Osteoblast (primary cell): ENCODE measurements around the gene THRA. TPM values are rescaled to one million over a fixed set of nuclear protein-coding genes. Genes with fewer than 3 reads are reported as not detected.

Source experiments
- DNase-seq: peaks from one replicate; pipeline ENCODE4 v3.0.0; 2011; ENCODE audit warnings: low spot score, mixed read lengths; ENCODE audit not compliant: insufficient read length; ENCODE audit errors: missing footprints
- H2AFZ ChIP-seq: 2 replicates; pipeline ENCODE4 v1.6.0; 2011; ENCODE audit warnings: mild to moderate bottlenecking, low read length
- H3K27ac ChIP-seq: 2 replicates; pipeline ENCODE4 v1.5.1; 2011; ENCODE audit warnings: mild to moderate bottlenecking, low read depth, low read length, moderate library complexity
- H3K27me3 ChIP-seq: 2 replicates; pipeline ENCODE4 v1.6.0; 2012; ENCODE audit warnings: mild to moderate bottlenecking, control low read depth, inconsistent platforms, low read length, moderate library complexity; ENCODE audit not compliant: insufficient read depth
- H3K36me3 ChIP-seq: 2 replicates; pipeline ENCODE4 v1.5.1; 2011; ENCODE audit warnings: mild to moderate bottlenecking, low read length, control low read depth, moderate library complexity; ENCODE audit not compliant: insufficient read depth
- H3K4me1 ChIP-seq: 2 replicates; pipeline ENCODE4 v1.5.1; 2011; ENCODE audit warnings: mild to moderate bottlenecking, low read length, control low read depth, moderate library complexity; ENCODE audit not compliant: insufficient read depth
- H3K4me2 ChIP-seq: 2 replicates; pipeline ENCODE4 v1.6.0; 2011; ENCODE audit warnings: mild to moderate bottlenecking, low read length; ENCODE audit not compliant: insufficient read depth
- H3K4me3 ChIP-seq: fragments of 200-600 bp; sonication (generic); 3 replicates; pipeline ENCODE4 v1.5.1; 2012; ENCODE audit warnings: mild to moderate bottlenecking, low read length, inconsistent platforms; ENCODE audit not compliant: insufficient read depth
- H3K79me2 ChIP-seq: 2 replicates; pipeline ENCODE4 v1.6.0; 2012; ENCODE audit warnings: mild to moderate bottlenecking, low read length, control low read depth, inconsistent platforms; ENCODE audit not compliant: insufficient read depth
- H3K9me3 ChIP-seq: 2 replicates; pipeline ENCODE4 v1.5.1; 2011; ENCODE audit warnings: low read depth, low read length, control low read depth
- H4K20me1 ChIP-seq: 2 replicates; pipeline ENCODE4 v1.6.0; 2012; ENCODE audit warnings: mild to moderate bottlenecking, low read length, control low read depth; ENCODE audit not compliant: insufficient read depth
- CTCF ChIP-seq: IDR thresholded peaks from 2 replicates; pipeline ENCODE4 v1.5.1; 2011; ENCODE audit warnings: mild to moderate bottlenecking, low read depth, low read length, moderate library complexity; ENCODE audit errors: extremely low read depth
- total RNA-seq: library from RNA; depleted of rRNA; stranded (reverse); fragments of >200 nt; gene quantifications from 2 replicates; pipeline ENCODE4 v1.2.3, GENCODE V29; 2012

THRA gene
- total RNA-seq, 1 donor = 33.3 TPM

DNA sequence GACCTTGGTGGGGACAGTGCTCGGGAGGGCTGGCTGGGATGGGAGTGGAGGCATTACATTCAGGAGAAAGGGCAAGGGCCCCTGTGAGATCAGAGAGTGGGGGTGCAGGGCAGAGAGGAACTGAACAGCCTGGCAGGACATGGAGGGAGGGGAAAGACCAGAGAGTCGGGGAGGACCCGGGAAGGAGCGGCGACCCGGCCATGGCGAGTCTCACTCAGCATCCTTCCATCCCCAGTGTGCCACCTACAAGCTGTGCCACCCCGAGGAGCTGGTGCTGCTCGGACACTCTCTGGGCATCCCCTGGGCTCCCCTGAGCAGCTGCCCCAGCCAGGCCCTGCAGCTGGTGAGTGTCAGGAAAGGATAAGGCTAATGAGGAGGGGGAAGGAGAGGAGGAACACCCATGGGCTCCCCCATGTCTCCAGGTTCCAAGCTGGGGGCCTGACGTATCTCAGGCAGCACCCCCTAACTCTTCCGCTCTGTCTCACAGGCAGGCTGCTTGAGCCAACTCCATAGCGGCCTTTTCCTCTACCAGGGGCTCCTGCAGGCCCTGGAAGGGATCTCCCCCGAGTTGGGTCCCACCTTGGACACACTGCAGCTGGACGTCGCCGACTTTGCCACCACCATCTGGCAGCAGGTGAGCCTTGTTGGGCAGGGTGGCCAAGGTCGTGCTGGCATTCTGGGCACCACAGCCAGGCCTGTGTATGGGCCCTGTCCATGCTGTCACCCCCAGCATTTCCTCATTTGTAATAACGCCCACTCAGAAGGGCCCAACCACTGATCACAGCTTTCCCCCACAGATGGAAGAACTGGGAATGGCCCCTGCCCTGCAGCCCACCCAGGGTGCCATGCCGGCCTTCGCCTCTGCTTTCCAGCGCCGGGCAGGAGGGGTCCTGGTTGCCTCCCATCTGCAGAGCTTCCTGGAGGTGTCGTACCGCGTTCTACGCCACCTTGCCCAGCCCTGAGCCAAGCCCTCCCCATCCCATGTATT, 46.5 kb upstream of the THRA start:
- peaks cover 11% of the 10 kb centered on the region for H3K36me3 ChIP-seq
- no peak for TF ChIP-seq CTCF

DNA sequence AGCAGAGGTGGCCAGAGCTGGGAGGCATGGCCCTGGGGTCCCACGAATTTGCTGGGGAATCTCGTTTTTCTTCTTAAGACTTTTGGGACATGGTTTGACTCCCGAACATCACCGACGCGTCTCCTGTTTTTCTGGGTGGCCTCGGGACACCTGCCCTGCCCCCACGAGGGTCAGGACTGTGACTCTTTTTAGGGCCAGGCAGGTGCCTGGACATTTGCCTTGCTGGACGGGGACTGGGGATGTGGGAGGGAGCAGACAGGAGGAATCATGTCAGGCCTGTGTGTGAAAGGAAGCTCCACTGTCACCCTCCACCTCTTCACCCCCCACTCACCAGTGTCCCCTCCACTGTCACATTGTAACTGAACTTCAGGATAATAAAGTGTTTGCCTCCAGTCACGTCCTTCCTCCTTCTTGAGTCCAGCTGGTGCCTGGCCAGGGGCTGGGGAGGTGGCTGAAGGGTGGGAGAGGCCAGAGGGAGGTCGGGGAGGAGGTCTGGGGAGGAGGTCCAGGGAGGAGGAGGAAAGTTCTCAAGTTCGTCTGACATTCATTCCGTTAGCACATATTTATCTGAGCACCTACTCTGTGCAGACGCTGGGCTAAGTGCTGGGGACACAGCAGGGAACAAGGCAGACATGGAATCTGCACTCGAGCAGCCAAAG, 45.2 kb upstream of the THRA start:
- Histone ChIP-seq H3K79me2 (no peaks in the 10 kb centered on the region), H3K4me2 (no peak overlapping the region), H2AFZ (no peak overlapping the region), H3K36me3 (peaks cover 11% of the 10 kb centered on the region), H3K4me1 (peaks cover 22% of the 10 kb centered on the region), H4K20me1 (no peaks in the 10 kb centered on the region), H3K9me3 (no peaks in the 10 kb centered on the region), H3K4me3 (no peak overlapping the region), H3K27ac (no peak overlapping the region), H3K27me3 (no peaks in the 10 kb centered on the region)
- peak; percentile 23 for DNase-seq
- TF ChIP-seq CTCF = no peak

More for the DNA sequence above, 46.5 kb upstream of the THRA start:
- no peak overlapping the region for H3K27ac ChIP-seq
- no peak overlapping the region for H3K4me3 ChIP-seq
- H3K4me2 ChIP-seq = no peak overlapping the region
- no peaks in the 10 kb centered on the region for H3K9me3 ChIP-seq
- H2AFZ ChIP-seq = no peak overlapping the region
- DNase-seq = peak; percentile 77
- no peaks in the 10 kb centered on the region for H3K27me3 ChIP-seq
- H3K4me1 ChIP-seq = peaks cover 14% of the 10 kb centered on the region
- H4K20me1 ChIP-seq = no peaks in the 10 kb centered on the region
- H3K79me2 ChIP-seq = no peaks in the 10 kb centered on the region

DNA sequence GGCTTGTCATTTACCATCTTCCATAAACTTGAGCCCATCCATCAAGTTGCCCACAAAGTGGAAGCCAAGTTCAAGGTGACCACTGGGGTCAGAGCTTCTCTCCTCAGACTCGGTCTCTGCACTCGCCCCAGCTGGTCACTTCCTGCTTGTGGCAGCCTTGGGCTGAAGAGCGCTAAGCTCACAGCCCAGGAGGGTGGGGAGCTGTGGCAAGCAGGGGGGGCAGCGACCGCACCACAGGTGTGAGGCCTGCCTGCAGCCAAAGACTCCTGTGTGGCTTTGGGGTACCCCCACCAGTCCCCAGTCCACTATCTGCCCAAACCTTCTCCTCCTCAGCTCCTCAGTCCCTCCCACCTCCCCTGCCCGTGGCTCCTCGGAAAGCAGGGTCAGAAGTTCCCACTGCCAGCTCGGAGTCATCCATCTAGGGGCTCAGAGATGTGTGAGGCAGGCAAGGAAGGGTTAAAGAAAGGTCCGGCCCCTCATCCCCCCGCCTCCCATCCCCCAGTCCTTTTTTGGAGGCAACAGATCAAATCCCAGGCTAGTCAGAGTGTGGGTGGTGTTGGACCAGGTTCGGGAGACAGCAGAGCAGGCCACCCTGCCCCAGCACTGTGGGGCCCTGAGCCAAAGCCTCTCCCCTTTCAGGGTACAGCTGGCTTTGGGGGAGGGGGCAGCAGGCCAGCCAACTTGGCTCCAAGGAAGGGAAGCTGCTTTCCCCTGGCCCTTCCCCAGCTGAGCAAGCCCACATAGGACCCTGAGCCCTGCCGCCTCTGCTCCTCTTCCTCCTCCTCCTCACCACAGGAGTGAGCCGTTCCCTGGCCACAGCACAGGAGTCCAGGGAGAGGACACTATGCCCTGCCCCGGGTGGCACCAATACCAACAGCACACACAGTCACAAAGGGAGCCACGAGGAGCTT, 44.3 kb upstream of the THRA start:
- Histone ChIP-seq H3K27me3 (no peaks in the 10 kb centered on the region), H3K79me2 (no peaks in the 10 kb centered on the region), H2AFZ (no peak overlapping the region), H3K4me1 (peaks cover 22% of the 10 kb centered on the region), H3K27ac (peak overlapping the region; percentile 11), H3K36me3 (peaks cover 11% of the 10 kb centered on the region), H3K9me3 (no peaks in the 10 kb centered on the region), H3K4me3 (no peak overlapping the region), H4K20me1 (no peaks in the 10 kb centered on the region), H3K4me2 (peak overlapping the region; percentile 24)
- peak; percentile 86 for DNase-seq
- no peak for TF ChIP-seq CTCF
